ENCODE results near the gene MEIS1.

GRCh38 chr2:66443979-66444861 is 9.3 kb downstream of the MEIS1 start:
- TF ChIP-seq, protein P1, sequence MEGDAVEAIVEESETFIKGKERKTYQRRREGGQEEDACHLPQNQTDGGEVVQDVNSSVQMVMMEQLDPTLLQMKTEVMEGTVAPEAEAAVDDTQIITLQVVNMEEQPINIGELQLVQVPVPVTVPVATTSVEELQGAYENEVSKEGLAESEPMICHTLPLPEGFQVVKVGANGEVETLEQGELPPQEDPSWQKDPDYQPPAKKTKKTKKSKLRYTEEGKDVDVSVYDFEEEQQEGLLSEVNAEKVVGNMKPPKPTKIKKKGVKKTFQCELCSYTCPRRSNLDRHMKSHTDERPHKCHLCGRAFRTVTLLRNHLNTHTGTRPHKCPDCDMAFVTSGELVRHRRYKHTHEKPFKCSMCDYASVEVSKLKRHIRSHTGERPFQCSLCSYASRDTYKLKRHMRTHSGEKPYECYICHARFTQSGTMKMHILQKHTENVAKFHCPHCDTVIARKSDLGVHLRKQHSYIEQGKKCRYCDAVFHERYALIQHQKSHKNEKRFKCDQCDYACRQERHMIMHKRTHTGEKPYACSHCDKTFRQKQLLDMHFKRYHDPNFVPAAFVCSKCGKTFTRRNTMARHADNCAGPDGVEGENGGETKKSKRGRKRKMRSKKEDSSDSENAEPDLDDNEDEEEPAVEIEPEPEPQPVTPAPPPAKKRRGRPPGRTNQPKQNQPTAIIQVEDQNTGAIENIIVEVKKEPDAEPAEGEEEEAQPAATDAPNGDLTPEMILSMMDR (conservative IDR thresholded peaks at IDR 0.05) = no peak
- no peak for TF ChIP-seq EZH2 (IDR thresholded peaks at IDR 0.05; ENCODE audit: low read depth)
